Adrenal gland (tissue), 12 donors: ENCODE results near the gene CTXND1. TPM values are rescaled to one million over a fixed set of nuclear protein-coding genes. Genes with fewer than 3 reads are reported as not detected.
A peak's percentile ranks its signal among the peaks of the same experiment; 100 is the strongest.

Experiments used
- DNase-seq, 7 donors: peaks; one replicate each; pipeline ENCODE4 v3.0.0-alpha.2; 2019 to 2020
- H3K27ac ChIP-seq, 5 donors: fragments of 200-600 bp; sonication (generic) in 4 of 5; 1 replicate in 3 of 5; 2 replicates in 2 of 5; pipeline versions ENCODE4 v1.5.1 to v1.8.0; 2016 to 2020; ENCODE audit warnings: mild to moderate bottlenecking in 1 of 5
- H3K27me3 ChIP-seq: fragments of 200-600 bp; 2 replicates; pipeline ENCODE4 v1.8.0; 2021
- H3K36me3 ChIP-seq, 2 donors: fragments of 200-600 bp; replicated peaks in 1 of 2; 1 replicate in 1 of 2; 2 replicates in 1 of 2; pipeline versions ENCODE4 v1.5.1 to v1.8.0; 2018 to 2022
- H3K4me1 ChIP-seq, 2 donors: fragments of 200-600 bp; replicated peaks in 1 of 2; 1 replicate in 1 of 2; 2 replicates in 1 of 2; pipeline versions ENCODE4 v1.5.1 to v1.8.0; 2018 to 2021
- H3K4me3 ChIP-seq, 4 donors: fragments of 200-600 bp; sonication (generic) in 3 of 4; one replicate each; pipeline ENCODE4 v1.5.1; 2016 to 2018
- H3K9me3 ChIP-seq, 3 donors: fragments of 200-600 bp; sonication (generic) in 1 of 3; replicated peaks in 1 of 3; 1 replicate in 2 of 3; 2 replicates in 1 of 3; pipeline versions ENCODE4 v1.5.1 to v1.8.0; 2016 to 2021
- POLR2A ChIP-seq, 2 donors: fragments of 450-650 bp; IDR thresholded peaks; one replicate each; pipeline ENCODE4 v1.6.1; 2017; ENCODE audit warnings: antibody characterized with exemption in 2 of 2, mild to moderate bottlenecking in 2 of 2, moderate library complexity in 1 of 2
- WGBS, 4 donors: extraction: QIAGEN DNeasy Blood & Tissue Kit in 2 of 4; methylation state at CpG; one replicate each; pipeline versions ENCODE4 v1.1.5 to v1.1.7; 2013 to 2017; 5-methylcytosine and 5-hydroxymethylcytosine counted together
- intact Hi-C, 2 donors: fragments of 100-400 bp; cut with DNase I; formaldehyde crosslinking; loops; one replicate each; pipeline versions ENCODE4 v1.14.1 to v1.15.0; 2022 to 2023
- polyA plus RNA-seq, 3 donors: library from polyadenylated mRNA; stranded (reverse); fragments of 200-250 nt in 2 of 3; fragments of 350-450 nt in 1 of 3; fragmentation: Illumina TruSeq in 1 of 3; extraction: RNeasy Lipid Tissue Mini Kit (QIAGEN cat#74804) in 1 of 3; gene quantifications; one replicate each; pipeline ENCODE4 v1.2.3, GENCODE V29; 2013 to 2014
- total RNA-seq, 9 donors: library from RNA; depleted of rRNA in 4 of 9; stranded (reverse); fragments of >200 nt in 4 of 9; fragments of 120-200 nt in 1 of 9; fragmentation: NEBNext Ultra II Directional in 1 of 9; extraction: Animal tissue kit (Norgen Biotek cat#: 25700) in 1 of 9; gene quantifications; one replicate each; pipeline versions ENCODE4 v1.1.0 to v1.2.4, GENCODE V29; 2013 to 2023
- TF ChIP-seq, protein P1 (sequence below), 6 experiments: fragments of 450-650 bp in 4 of 6; fragments of 200-600 bp in 2 of 6; sonication (generic) in 1 of 6; IDR thresholded peaks; 1 replicate in 5 of 6; 2 replicates in 1 of 6; pipeline versions ENCODE4 v1.5.1 to v1.8.0; 2016 to 2021; ENCODE audit warnings: antibody characterized with exemption in 6 of 6, mild to moderate bottlenecking in 2 of 6, moderate library complexity in 1 of 6
- donor health status: healthy with polysubstance abuse.
- donor health status: Bipolar disorder and iron deficiency.
- donor health status: DM: yes; HTN: yes; CAD: no.
- donor health status: DM: no; HTN: no; CAD: no.
- donor health status: DM: no; HTN: no; CAD: no.
- donor health status: DM: yes; HTN: yes; CAD: no.

The CTXND1 gene
- total and polyA plus RNA-seq, 12 donors: 0.55 to 17.4 (median 4.3) TPM

- H3K4me1 ChIP-seq: peaks cover 7 to 18% of the 10 kb centered on the region in 2 donors
- H3K27ac ChIP-seq: peak overlapping the region in 3 of 5 donors; percentile 53 to 93 (median 89)
- no peaks in the 10 kb centered on the region for H3K27me3 ChIP-seq
- H3K4me3 ChIP-seq: no peak overlapping the region
- intact Hi-C loops: loop anchor here in 1 of 2 donors (10.0 kb wide), 1 partner anchor 108 kb away; no protein-coding TSS in a partner anchor
- TF ChIP-seq, protein P1, sequence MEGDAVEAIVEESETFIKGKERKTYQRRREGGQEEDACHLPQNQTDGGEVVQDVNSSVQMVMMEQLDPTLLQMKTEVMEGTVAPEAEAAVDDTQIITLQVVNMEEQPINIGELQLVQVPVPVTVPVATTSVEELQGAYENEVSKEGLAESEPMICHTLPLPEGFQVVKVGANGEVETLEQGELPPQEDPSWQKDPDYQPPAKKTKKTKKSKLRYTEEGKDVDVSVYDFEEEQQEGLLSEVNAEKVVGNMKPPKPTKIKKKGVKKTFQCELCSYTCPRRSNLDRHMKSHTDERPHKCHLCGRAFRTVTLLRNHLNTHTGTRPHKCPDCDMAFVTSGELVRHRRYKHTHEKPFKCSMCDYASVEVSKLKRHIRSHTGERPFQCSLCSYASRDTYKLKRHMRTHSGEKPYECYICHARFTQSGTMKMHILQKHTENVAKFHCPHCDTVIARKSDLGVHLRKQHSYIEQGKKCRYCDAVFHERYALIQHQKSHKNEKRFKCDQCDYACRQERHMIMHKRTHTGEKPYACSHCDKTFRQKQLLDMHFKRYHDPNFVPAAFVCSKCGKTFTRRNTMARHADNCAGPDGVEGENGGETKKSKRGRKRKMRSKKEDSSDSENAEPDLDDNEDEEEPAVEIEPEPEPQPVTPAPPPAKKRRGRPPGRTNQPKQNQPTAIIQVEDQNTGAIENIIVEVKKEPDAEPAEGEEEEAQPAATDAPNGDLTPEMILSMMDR (IDR thresholded peaks at IDR 0.05): no peak
- TF ChIP-seq POLR2A (IDR thresholded peaks at IDR 0.05): no peak
- H3K9me3 ChIP-seq: no peaks in the 10 kb centered on the region
- peaks cover 0 to 29% of the 10 kb centered on the region in 2 donors for H3K36me3 ChIP-seq
- WGBS, 4 donors: 68 to 89% (median 87%) methylated on average over 8 of the region's 8 CpGs
- no peak for DNase-seq
These were observed 79.6 kb downstream of the CTXND1 start for GRCh38 chr15:80172401-80172800.

- H3K4me3 ChIP-seq: no peak overlapping the region
- intact Hi-C loops: loop anchor here in 1 of 2 donors (10.0 kb wide), 1 partner anchor 107 kb away; no protein-coding TSS in a partner anchor
- H3K9me3 ChIP-seq: no peaks in the 10 kb centered on the region
- peaks cover 0 to 29% of the 10 kb centered on the region in 2 donors for H3K36me3 ChIP-seq
- H3K27ac ChIP-seq: peak overlapping the region in 2 of 5 donors; percentile 6 to 8
- no peak for DNase-seq
- TF ChIP-seq POLR2A (IDR thresholded peaks at IDR 0.05): no peak
- TF ChIP-seq, protein P1 (IDR thresholded peaks at IDR 0.05): no peak
- peaks cover 7 to 18% of the 10 kb centered on the region in 2 donors for H3K4me1 ChIP-seq
- no peaks in the 10 kb centered on the region for H3K27me3 ChIP-seq
- WGBS, 4 donors: 61 to 84% (median 70%) methylated on average over 3 to 4 of the region's 4 CpGs
These were observed 80.2 kb downstream of the CTXND1 start for GRCh38 chr15:80171787-80172186.

DNA sequence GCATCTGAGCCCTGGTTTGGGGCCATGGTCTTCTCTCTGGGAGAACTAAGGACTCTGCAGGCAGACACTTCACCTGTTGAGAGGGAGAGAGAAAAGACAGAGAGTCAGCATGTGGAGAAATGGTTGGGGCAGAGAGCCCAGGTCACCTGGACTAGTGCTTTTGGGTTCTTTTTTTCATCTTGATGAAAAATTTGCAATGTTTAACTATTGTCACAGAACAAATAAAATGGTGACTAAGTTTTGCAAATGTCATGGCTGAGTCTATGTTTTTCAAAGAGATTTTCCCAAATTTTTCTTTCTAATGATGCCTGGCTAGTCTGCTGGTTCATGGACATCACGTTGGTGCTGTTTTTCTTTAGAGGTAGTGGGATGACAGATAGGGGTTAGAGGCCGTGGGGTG, 81.4 kb downstream of the CTXND1 start:
- H3K36me3 ChIP-seq: peaks cover 0 to 27% of the 10 kb centered on the region in 2 donors
- intact Hi-C loops: loop anchor here in 1 of 2 donors (10.0 kb wide), 1 partner anchor 106 kb away; no protein-coding TSS in a partner anchor
- peaks cover 7 to 18% of the 10 kb centered on the region in 2 donors for H3K4me1 ChIP-seq
- DNase-seq: peak in 1 of 7 donors; percentile 5
- H3K27ac ChIP-seq: no peak overlapping the region
- 49 to 68% (median 59%) methylated on average over 2 of the region's 2 CpGs for WGBS, 4 donors
- H3K27me3 ChIP-seq: no peaks in the 10 kb centered on the region
- no peaks in the 10 kb centered on the region for H3K9me3 ChIP-seq
- TF ChIP-seq, protein P1 (IDR thresholded peaks at IDR 0.05): no peak
- no peak for TF ChIP-seq POLR2A (IDR thresholded peaks at IDR 0.05)
- no peak overlapping the region for H3K4me3 ChIP-seq

- Histone ChIP-seq H3K36me3 (peaks cover 0 to 19% of the 10 kb centered on the region in 2 donors), H3K4me3 (no peak overlapping the region), H3K27ac (no peak overlapping the region), H3K9me3 (no peaks in the 10 kb centered on the region), H3K27me3 (no peaks in the 10 kb centered on the region), H3K4me1 (peaks cover 7 to 15% of the 10 kb centered on the region in 2 donors)
- WGBS, 4 donors: 94 to 99% (median 95%) methylated on average over 10 to 12 of the region's 12 CpGs
- DNase-seq: no peak
- TF ChIP-seq POLR2A (IDR thresholded peaks at IDR 0.05): no peak
- TF ChIP-seq, protein P1 (IDR thresholded peaks at IDR 0.05): no peak
- intact Hi-C loops: loop anchor here (10.0 kb wide), 1 partner anchor 105 kb away; no protein-coding TSS in a partner anchor
These were observed 82.2 kb downstream of the CTXND1 start for GRCh38 chr15:80169768-80170357.
